Measurements from ENCODE around the gene SPSB4. TPM values are rescaled to one million over a fixed set of nuclear protein-coding genes. Genes with fewer than 3 reads are reported as not detected.
"Not testable (repeated sequence)": the region's sequence is repeated elsewhere in the genome, so short reads cannot be mapped to it uniquely, and the experiment has no call there.

Gene SPSB4
- total and polyA plus RNA-seq, 8 donors, result 2.6 to 20.2 (median 11.1) TPM

DNA sequence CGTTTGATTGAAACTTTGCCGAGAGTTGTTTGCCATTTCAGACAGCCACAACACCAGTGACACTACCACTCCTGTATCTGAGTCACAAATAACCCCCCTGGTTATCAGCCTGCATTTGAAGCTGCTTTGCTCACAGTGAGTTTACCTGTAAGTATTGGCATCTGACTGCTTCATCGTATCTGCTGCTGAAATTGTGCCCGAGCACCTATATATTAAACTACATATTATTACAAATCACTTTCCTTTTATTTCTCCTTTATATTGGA is 39.2 kb upstream of the SPSB4 start:
- Histone ChIP-seq H3K27me3 (no peaks in the 10 kb centered on the region), H3K36me3 (no peaks in the 10 kb centered on the region), H3K4me1 (no peaks in the 10 kb centered on the region), H3K4me3 (no peak overlapping the region), H3K9me3 (no peaks in the 10 kb centered on the region), H3K27ac (no peak overlapping the region)
- no peak for DNase-seq
- FAIRE-seq, result no peak
- TF ChIP-seq, protein P1, sequence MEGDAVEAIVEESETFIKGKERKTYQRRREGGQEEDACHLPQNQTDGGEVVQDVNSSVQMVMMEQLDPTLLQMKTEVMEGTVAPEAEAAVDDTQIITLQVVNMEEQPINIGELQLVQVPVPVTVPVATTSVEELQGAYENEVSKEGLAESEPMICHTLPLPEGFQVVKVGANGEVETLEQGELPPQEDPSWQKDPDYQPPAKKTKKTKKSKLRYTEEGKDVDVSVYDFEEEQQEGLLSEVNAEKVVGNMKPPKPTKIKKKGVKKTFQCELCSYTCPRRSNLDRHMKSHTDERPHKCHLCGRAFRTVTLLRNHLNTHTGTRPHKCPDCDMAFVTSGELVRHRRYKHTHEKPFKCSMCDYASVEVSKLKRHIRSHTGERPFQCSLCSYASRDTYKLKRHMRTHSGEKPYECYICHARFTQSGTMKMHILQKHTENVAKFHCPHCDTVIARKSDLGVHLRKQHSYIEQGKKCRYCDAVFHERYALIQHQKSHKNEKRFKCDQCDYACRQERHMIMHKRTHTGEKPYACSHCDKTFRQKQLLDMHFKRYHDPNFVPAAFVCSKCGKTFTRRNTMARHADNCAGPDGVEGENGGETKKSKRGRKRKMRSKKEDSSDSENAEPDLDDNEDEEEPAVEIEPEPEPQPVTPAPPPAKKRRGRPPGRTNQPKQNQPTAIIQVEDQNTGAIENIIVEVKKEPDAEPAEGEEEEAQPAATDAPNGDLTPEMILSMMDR (IDR thresholded peaks at IDR 0.05), result no peak
- intact Hi-C loops (cut with DNase I), result loop anchor here in 1 of 3 donors (5.0 kb wide), 1 partner anchor 175 kb away; no protein-coding TSS in a partner anchor
- 29 to 33% methylated on average over 4 of the region's 4 CpGs for WGBS, 2 donors
- no peak for ATAC-seq

DNA sequence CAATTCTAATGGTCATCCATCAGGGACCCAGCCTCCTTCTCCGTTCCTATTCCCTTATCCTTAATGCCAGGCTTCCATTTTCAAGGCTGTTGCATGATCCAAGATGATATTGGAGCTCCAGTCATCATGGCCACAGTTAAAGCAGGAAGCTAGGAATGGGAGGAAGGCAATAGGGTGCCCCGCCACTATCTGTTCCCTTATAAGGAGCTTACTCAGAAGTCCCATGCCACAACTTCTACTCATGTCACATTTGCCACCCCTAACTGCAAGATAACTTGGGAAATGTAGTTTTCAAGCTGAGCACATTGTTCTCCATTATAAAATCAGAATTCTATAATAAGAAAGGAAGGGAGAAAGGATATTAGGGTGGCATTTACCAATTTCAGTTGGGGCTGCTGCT is 38.6 kb upstream of the SPSB4 start:
- no peak for DNase-seq
- Histone ChIP-seq H3K36me3 (no peaks in the 10 kb centered on the region), H3K4me3 (no peak overlapping the region), H3K27me3 (no peaks in the 10 kb centered on the region), H3K9me3 (no peaks in the 10 kb centered on the region), H3K27ac (no peak overlapping the region), H3K4me1 (no peaks in the 10 kb centered on the region)
- TF ChIP-seq, protein P1 (IDR thresholded peaks at IDR 0.05), result no peak
- FAIRE-seq, result no peak
- 89 to 93% methylated on average over 2 of the region's 2 CpGs for WGBS, 2 donors
- intact Hi-C loops (cut with DNase I), result loop anchor here in 1 of 3 donors (5.0 kb wide), 1 partner anchor 175 kb away; no protein-coding TSS in a partner anchor
- no peak for ATAC-seq

DNA sequence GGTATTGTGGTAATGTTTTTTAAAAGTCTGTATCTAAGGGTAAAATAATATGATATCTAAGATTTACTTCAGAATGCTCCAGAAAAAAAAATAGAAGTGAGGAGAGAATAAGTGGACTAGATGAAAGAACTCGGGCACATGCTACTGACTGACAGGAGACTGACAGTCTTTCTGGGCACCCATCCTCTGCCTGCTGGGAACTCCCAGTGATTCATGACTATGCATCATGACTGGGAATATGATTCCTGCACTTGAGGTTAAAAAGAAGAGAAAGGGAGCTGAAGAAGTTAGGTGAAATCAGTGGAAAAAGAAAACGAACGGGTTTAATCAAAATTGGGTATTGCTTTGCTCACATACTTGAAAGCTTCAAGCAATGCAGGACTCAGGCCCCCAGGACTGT is 35.7 kb upstream of the SPSB4 start:
- FAIRE-seq (no peak), ATAC-seq (no peak), DNase-seq (no peak)
- Histone ChIP-seq H3K27me3 (no peaks in the 10 kb centered on the region), H3K4me3 (no peak overlapping the region), H3K9me3 (no peaks in the 10 kb centered on the region), H3K36me3 (no peaks in the 10 kb centered on the region), H3K4me1 (no peaks in the 10 kb centered on the region), H3K27ac (no peak overlapping the region)
- WGBS, 2 donors, result 80 to 87% methylated on average over 3 of the region's 3 CpGs
- intact Hi-C loops (cut with DNase I), result loop anchor here in 1 of 3 donors (5.0 kb wide), 1 partner anchor 92 kb away; no protein-coding TSS in a partner anchor
- TF ChIP-seq, protein P1 (IDR thresholded peaks at IDR 0.05), result no peak

DNA sequence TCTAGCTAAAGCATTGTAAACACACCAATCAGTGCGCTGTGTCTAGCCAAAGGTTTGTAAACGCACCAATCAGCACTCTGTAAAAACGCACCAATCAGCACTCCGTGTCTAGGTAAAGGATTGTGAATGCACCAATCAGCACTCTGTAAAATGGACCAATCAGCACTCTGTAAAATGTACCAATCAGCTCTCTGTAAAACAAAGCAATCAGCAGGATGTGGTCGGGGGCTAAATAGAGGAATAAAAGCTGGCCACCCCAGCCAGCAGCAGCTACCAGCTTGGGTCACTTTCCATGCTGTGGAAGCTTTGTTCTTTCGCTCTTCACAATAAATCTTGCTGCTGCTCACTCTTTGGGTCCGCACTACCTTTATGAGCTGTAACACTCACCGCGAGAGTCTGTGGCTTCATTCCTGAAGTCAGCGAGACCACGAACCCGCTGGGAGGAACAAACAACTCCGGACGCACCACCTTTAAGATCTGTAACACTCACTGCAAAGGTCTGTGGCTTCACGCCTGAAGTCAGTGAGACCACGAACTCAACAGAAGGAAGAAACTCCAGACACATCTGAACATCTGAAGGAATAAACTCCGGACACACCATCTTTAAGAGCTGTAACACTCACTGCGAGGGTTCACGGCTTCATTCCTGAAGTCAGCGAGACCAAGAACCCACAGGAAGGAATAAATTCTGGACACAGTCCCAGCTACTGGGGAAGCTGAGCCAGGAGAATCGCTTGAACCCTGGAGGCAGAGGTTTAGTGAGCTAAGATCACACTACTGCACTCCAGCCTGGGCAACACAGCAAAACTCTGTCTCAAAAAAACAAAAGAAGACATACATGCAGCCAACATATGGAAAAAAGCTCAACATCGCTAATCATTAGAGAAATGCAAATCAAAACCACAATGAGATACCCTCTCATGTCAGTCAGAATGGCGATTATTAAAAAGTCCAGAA is 33.5 kb upstream of the SPSB4 start:
- H3K4me1 ChIP-seq, H3K9me3 ChIP-seq, H3K27ac ChIP-seq, H3K36me3 ChIP-seq, ATAC-seq, FAIRE-seq, DNase-seq, H3K4me3 ChIP-seq, H3K27me3 ChIP-seq: not testable (repeated sequence)
- WGBS, 2 donors, result 87 to 88% methylated on average over 23 of the region's 23 CpGs
- intact Hi-C loops (cut with DNase I), result loop anchor here in 1 of 3 donors (5.0 kb wide), 1 partner anchor 90 kb away; no protein-coding TSS in a partner anchor

DNA sequence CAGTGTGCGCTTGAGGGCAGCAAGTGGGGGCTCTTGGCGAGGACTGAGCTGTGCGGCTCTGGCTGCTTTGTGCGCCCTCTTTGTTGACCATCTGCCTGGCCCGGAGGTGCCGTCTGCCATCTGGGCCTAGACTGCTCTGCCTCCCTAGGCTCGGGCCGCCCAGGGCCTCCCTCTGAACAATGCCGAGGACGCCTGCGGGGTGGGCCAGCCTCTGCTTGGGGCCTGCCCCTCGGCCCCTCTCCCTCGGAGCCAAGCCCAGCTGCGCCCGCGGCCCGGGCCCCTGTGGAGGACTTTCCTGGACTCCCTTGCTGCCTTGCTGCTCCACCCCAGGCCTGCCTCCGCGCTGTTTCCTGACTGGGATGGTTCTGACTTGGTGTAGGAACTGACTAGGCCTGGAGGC is 31.9 kb upstream of the SPSB4 start:
- Histone ChIP-seq H3K4me1 (no peaks in the 10 kb centered on the region), H3K4me3 (no peak overlapping the region), H3K27me3 (no peaks in the 10 kb centered on the region), H3K36me3 (no peaks in the 10 kb centered on the region), H3K9me3 (no peaks in the 10 kb centered on the region), H3K27ac (no peak overlapping the region)
- WGBS, 2 donors, result 96 to 97% methylated on average over 19 of the region's 19 CpGs
- ATAC-seq (no peak), DNase-seq (peak in 1 of 6 donors; percentile 53), FAIRE-seq (no peak)
- TF ChIP-seq, protein P1 (IDR thresholded peaks at IDR 0.05), result no peak
- intact Hi-C loops (cut with DNase I), result loop anchor here in 1 of 3 donors (5.0 kb wide), 1 partner anchor 88 kb away; no protein-coding TSS in a partner anchor

Data from pancreas (tissue), 10 donors.